ENCODE measurements around the gene DAPK3. TPM values are rescaled to one million over a fixed set of nuclear protein-coding genes. Genes with fewer than 3 reads are reported as not detected.

Gene DAPK3
- total RNA-seq, 1 donor from 2014 or later: 106 TPM

DNA sequence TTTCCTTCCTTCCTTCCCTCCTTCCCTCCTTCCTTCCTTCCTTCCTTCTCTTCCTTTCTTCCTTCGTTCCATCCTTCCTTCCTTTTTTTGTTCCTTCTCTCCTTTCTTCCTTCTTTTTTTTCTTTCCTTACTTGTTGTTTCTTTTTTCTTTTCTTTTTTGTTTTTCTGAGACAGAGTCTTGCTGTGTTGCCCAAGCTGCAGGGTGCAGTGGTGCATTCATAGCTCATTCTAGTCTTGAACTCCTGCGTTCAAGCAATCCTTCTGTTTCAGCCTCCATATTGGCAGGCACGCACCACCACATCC, 19.9 kb upstream of the DAPK3 start:
- Mint-ChIP-seq H3K27ac (no peak overlapping the region), H3K36me3 (ENCODE audit: insufficient read depth) (no peaks in the 10 kb centered on the region), H3K27me3 (no peaks in the 10 kb centered on the region), H3K4me3 (ENCODE audit: low read depth) (no peak overlapping the region), H3K4me1 (ENCODE audit: low read depth) (peaks cover 8% of the 10 kb centered on the region), H3K9me3 (ENCODE audit: low read depth) (peaks cover 3% of the 10 kb centered on the region)
- no peak for DNase-seq (ENCODE audit: low spot score, unreplicated experiment)
- TF ChIP-seq, protein P1, sequence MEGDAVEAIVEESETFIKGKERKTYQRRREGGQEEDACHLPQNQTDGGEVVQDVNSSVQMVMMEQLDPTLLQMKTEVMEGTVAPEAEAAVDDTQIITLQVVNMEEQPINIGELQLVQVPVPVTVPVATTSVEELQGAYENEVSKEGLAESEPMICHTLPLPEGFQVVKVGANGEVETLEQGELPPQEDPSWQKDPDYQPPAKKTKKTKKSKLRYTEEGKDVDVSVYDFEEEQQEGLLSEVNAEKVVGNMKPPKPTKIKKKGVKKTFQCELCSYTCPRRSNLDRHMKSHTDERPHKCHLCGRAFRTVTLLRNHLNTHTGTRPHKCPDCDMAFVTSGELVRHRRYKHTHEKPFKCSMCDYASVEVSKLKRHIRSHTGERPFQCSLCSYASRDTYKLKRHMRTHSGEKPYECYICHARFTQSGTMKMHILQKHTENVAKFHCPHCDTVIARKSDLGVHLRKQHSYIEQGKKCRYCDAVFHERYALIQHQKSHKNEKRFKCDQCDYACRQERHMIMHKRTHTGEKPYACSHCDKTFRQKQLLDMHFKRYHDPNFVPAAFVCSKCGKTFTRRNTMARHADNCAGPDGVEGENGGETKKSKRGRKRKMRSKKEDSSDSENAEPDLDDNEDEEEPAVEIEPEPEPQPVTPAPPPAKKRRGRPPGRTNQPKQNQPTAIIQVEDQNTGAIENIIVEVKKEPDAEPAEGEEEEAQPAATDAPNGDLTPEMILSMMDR (IDR thresholded peaks at IDR 0.05; ENCODE audit: unreplicated experiment): no peak

DNA sequence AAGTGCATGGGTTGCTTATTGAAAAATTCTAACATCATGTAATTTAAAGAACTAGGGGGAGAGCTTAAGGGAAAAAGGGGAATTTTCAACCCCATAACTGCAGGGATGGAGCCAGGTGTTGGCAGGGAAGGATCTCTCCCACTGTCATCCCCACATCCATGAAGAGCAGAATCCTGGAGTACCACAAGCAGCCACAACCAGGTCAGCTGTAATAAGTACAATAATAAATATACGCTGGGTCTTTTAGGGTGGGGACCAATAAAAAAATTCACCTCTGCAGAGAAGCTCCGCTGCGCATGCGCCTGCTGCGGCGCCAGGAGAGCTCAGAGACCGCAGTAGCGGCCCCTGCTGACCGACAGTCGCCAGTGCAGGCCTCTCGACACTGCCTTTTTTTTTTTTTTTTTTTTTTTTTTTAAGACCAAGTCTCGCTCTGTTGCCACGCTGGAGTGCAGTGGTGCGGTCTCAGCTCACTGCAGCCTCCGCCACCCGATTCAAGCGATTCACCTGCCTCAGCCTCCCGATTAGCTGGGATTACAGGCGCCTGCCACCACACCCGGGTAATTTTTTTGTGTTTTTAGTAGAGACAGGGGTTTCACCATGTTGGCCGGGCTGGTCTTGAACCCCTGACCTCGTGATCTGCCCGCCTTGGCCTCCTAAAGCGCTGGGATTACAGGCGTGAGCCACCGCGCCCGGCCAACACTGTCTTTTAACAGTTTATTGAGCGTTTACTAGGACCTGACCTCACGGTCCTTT, 16.9 kb upstream of the DAPK3 start:
- Mint-ChIP-seq H3K27ac (peak overlapping the region; percentile 77), H3K4me1 (ENCODE audit: low read depth) (peaks cover 25% of the 10 kb centered on the region), H3K36me3 (ENCODE audit: insufficient read depth) (peaks cover 16% of the 10 kb centered on the region), H3K9me3 (ENCODE audit: low read depth) (peaks cover 3% of the 10 kb centered on the region), H3K4me3 (ENCODE audit: low read depth) (peak overlapping the region; percentile 57), H3K27me3 (no peaks in the 10 kb centered on the region)
- TF ChIP-seq, protein P1 (IDR thresholded peaks at IDR 0.05; ENCODE audit: unreplicated experiment): peak; percentile 77
- DNase-seq (ENCODE audit: low spot score, unreplicated experiment): peak; percentile 71

DNA sequence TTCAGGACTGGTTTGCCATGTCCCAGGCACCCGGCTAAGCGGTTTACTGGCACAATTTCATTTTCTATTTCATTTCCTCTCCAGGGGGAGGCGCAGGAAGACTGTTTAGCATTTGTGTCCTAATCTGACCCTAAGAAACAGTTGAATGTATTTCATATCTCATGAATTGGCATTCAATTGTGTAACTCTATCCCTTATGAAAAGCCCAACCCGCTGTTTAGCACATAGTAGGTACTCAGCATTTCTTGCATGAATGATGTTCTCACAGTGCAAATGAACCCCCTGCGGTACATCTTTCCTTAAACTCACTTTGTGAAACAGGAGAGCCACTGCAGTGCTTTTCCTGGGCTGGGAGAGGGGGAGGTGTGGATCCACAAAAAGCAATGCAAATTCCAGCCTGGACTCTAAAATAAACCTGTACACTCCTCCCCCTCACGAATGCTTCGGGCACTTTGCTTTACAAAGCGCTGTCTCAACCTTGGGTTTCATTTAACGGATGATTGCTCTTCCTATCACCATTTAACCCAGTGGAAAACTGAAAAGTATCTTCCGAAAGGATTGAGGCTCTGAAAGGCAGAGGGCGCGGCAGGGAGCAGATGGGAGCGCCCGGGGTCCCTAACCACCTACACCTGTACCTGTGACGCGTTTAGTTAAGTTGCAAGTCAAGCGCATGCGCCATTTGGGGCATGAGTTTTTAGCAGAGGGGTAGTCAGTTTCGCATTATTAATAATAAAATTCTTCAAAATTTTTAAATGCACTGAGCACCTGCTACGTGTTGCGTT, 15.6 kb upstream of the DAPK3 start:
- no peak for DNase-seq (ENCODE audit: low spot score, unreplicated experiment)
- Mint-ChIP-seq H3K9me3 (ENCODE audit: low read depth) (peaks cover 3% of the 10 kb centered on the region), H3K27ac (peak overlapping the region; percentile 99), H3K4me1 (ENCODE audit: low read depth) (peaks cover 25% of the 10 kb centered on the region), H3K27me3 (no peaks in the 10 kb centered on the region), H3K4me3 (ENCODE audit: low read depth) (peak overlapping the region; percentile 98), H3K36me3 (ENCODE audit: insufficient read depth) (peaks cover 21% of the 10 kb centered on the region)
- TF ChIP-seq, protein P1 (IDR thresholded peaks at IDR 0.05; ENCODE audit: unreplicated experiment): peak; percentile 55

DNA sequence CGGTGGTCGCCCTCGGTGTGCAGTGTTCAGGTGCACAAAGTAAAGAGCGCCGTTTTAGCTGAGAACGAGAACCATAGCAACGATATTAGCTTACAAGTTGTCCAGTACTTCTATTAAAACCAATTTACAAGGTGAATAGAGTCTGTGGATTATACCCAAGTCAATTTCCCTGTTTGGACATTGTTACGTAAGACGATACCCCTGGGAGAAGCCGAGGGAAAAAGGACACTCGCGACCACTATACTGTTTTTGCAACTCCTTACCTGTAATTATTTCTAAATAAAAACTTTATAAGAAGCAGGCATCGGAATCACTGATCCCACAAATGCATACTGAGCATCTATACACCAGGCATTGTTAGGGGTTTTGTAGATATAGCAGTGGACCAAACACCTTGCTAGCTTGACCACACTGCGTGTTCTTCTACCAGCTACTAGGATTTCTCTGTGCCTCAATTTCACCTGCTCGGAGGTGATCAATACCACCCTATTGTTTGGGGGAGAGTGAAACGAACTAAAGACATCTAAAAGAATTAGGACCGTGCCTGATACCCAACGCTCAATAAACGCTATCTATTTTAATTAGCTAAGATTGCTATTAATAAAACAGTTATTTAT, 14.9 kb upstream of the DAPK3 start:
- Mint-ChIP-seq H3K27me3 (no peaks in the 10 kb centered on the region), H3K4me1 (ENCODE audit: low read depth) (peaks cover 25% of the 10 kb centered on the region), H3K4me3 (ENCODE audit: low read depth) (peak overlapping the region; percentile 98), H3K36me3 (ENCODE audit: insufficient read depth) (peaks cover 24% of the 10 kb centered on the region), H3K27ac (peak overlapping the region; percentile 99), H3K9me3 (ENCODE audit: low read depth) (peaks cover under 1% of the 10 kb centered on the region)
- no peak for DNase-seq (ENCODE audit: low spot score, unreplicated experiment)
- TF ChIP-seq, protein P1 (IDR thresholded peaks at IDR 0.05; ENCODE audit: unreplicated experiment): no peak

DNA sequence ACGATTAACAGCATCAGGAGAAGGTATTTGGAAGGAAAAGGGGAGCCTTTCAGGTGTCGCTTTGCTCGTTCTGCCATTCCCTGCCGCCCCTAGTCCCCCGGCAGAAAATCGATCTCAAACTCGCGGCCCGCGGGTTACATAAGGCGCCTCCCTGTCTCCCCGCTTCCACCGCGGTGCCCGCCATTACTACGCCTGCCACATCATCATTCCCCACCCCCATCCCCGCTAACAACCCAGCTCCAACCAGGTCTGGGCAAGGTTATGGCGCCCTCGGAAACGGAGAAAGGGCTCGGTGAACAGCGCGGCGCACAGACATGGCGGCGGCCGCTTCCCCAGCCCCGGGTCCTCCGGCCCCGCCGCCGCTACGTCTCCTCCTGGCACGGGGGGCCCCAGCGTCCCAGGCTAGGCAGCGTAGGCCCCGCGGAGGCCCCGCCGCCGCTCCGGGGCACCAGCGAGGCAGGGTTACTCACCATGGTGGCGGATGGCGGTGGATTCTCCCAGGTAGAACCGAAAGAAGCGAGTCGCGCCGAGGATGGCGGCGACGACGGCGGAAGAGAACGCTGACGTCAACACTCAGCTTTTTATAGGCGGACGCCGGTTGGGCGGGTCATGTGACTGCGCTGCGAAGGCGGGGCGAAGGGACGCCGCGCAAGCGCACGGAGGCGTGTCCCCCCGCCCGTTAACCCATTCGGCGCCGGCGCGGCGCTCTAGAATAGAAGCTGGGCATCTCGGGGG, 14.2 kb upstream of the DAPK3 start, which contains the start of gene EEF2:
EEF2 (minus strand) TSS at position 556 of the 735 bp plus-strand sequence; CDS start at position 473, 83 bp downstream.
- peak; percentile 86 for DNase-seq (ENCODE audit: low spot score, unreplicated experiment)
- no peaks in the 10 kb centered on the region for H3K27me3 Mint-ChIP-seq
- TF ChIP-seq, protein P1 (IDR thresholded peaks at IDR 0.05; ENCODE audit: unreplicated experiment): no peak
- H3K9me3 Mint-ChIP-seq (ENCODE audit: low read depth): no peaks in the 10 kb centered on the region
- peak within 1 kb of the TSS; percentile 99 for H3K27ac Mint-ChIP-seq
- H3K4me1 Mint-ChIP-seq (ENCODE audit: low read depth): peaks cover 23% of the 10 kb centered on the region
- H3K36me3 Mint-ChIP-seq (ENCODE audit: insufficient read depth): peaks cover 24% of the 10 kb centered on the region
- peak within 1 kb of the TSS; percentile 98 for H3K4me3 Mint-ChIP-seq (ENCODE audit: low read depth)

Measured in progenitor cell of endocrine pancreas (in vitro differentiated cells).